GM23338 (cell line): ENCODE measurements around the gene SYNPR. TPM values are rescaled to one million over a fixed set of nuclear protein-coding genes. Genes with fewer than 3 reads are reported as not detected.

Experiments
- ATAC-seq: fragments of 200-7000 bp; cut with Tn5 transposase; 3 replicates; pipeline ENCODE4 v1.9.1; 2020
- DNase-seq: peaks from one replicate; pipeline ENCODE4 v3.0.0-alpha.2; 2015; ENCODE audit warnings: low spot score
- H2AFZ ChIP-seq: fragments of 200-600 bp; sonication (generic); 2 replicates; pipeline ENCODE4 v1.8.0; 2016; ENCODE audit warnings: antibody characterized with exemption, mild to moderate bottlenecking, moderate library complexity
- H3F3A ChIP-seq: fragments of 200-600 bp; sonication (generic); replicated peaks from 2 replicates; pipeline ENCODE4 v1.8.0; 2017; ENCODE audit warnings: antibody characterized with exemption, mixed run types, low read depth
- H3K27ac ChIP-seq: fragments of 200-600 bp; sonication (generic); 2 replicates; pipeline ENCODE4 v1.6.1; 2016; ENCODE audit warnings: low read depth
- H3K27me3 ChIP-seq: fragments of 200-600 bp; sonication (generic); 2 replicates; pipeline ENCODE4 v1.8.0; 2016; ENCODE audit warnings: mild to moderate bottlenecking, mixed run types, moderate library complexity; ENCODE audit not compliant: insufficient read depth
- H3K36me3 ChIP-seq: fragments of 200-600 bp; sonication (generic); 2 replicates; pipeline ENCODE4 v1.8.0; 2016; ENCODE audit warnings: mild to moderate bottlenecking; ENCODE audit not compliant: insufficient read depth
- H3K4me1 ChIP-seq: fragments of 200-600 bp; sonication (generic); 2 replicates; pipeline ENCODE4 v1.8.0; 2016; ENCODE audit warnings: mild to moderate bottlenecking, moderate library complexity; ENCODE audit not compliant: insufficient read depth
- H3K4me2 ChIP-seq: fragments of 200-600 bp; sonication (generic); 2 replicates; pipeline ENCODE4 v1.7.1; 2017; ENCODE audit warnings: mixed run types
- H3K4me3 ChIP-seq: fragments of 200-600 bp; sonication (generic); 2 replicates; pipeline ENCODE4 v1.6.1; 2016; ENCODE audit warnings: mixed run types
- H3K79me2 ChIP-seq: fragments of 200-600 bp; sonication (generic); replicated peaks from 2 replicates; pipeline ENCODE4 v1.8.0; 2017; ENCODE audit warnings: mild to moderate bottlenecking; ENCODE audit not compliant: insufficient read depth
- H3K9me2 ChIP-seq: fragments of 200-600 bp; sonication (generic); 2 replicates; pipeline ENCODE4 v1.8.0; 2017; ENCODE audit not compliant: insufficient read depth
- H4K20me1 ChIP-seq: fragments of 200-600 bp; sonication (generic); replicated peaks from 2 replicates; pipeline ENCODE4 v1.8.0; 2017; ENCODE audit warnings: mild to moderate bottlenecking; ENCODE audit not compliant: insufficient read depth
- H3K27ac Mint-ChIP-seq: 2 replicates; pipeline ENCODE4 v1.8.0; 2020; ENCODE audit warnings: inconsistent platforms, mild to moderate bottlenecking, moderate library complexity, mixed read lengths
- H3K27me3 Mint-ChIP-seq: 3 replicates; pipeline ENCODE4 v1.8.0; 2022; ENCODE audit warnings: low read depth, mild to moderate bottlenecking, moderate library complexity, mixed read lengths, inconsistent platforms; ENCODE audit not compliant: insufficient read depth, poor library complexity
- H3K36me3 Mint-ChIP-seq: 3 replicates; pipeline ENCODE4 v1.8.0; 2021; ENCODE audit warnings: low read depth, mild to moderate bottlenecking, inconsistent platforms, moderate library complexity, mixed read lengths
- H3K4me1 Mint-ChIP-seq: 3 replicates; pipeline ENCODE4 v1.8.0; 2020; ENCODE audit warnings: mild to moderate bottlenecking, inconsistent platforms, mixed read lengths
- H3K4me3 Mint-ChIP-seq: 3 replicates; pipeline ENCODE4 v1.8.0; 2021; ENCODE audit warnings: moderate library complexity, mild to moderate bottlenecking, inconsistent platforms, mixed read lengths
- H3K9me3 Mint-ChIP-seq: 3 replicates; pipeline ENCODE4 v1.8.0; 2020; ENCODE audit warnings: moderate library complexity, mild to moderate bottlenecking, inconsistent platforms, mixed read lengths
- CREB1 ChIP-seq: fragments of 250-450 bp; sonication (Bioruptor Pico); IDR thresholded peaks from 2 replicates; pipeline ENCODE4 v1.5.0; 2020; ENCODE audit warnings: low read depth, mild to moderate bottlenecking, moderate library complexity
- CTCF ChIP-seq, 2 experiments: fragments of 200-600 bp in 1 of 2; sonication (generic) in 1 of 2; conservative IDR thresholded peaks; 2 replicates each; pipeline versions ENCODE4 v1.5.1 to v1.6.1; 2016 to 2017; ENCODE audit warnings: antibody characterized with exemption in 2 of 2, low read depth in 2 of 2, mild to moderate bottlenecking in 2 of 2, moderate library complexity in 1 of 2
- ETS1 ChIP-seq: IDR thresholded peaks from 2 replicates; pipeline ENCODE4 v1.6.1; 2016; ENCODE audit warnings: antibody characterized with exemption
- EZH2 ChIP-seq: fragments of 200-600 bp; sonication (generic); IDR thresholded peaks from one replicate; pipeline ENCODE4 v1.8.0; 2017; ENCODE audit warnings: antibody characterized with exemption, mild to moderate bottlenecking, low read depth; ENCODE audit not compliant: unreplicated experiment
- EZH2phosphoT487 ChIP-seq: fragments of 200-600 bp; sonication (generic); IDR thresholded peaks from one replicate; pipeline ENCODE4 v1.8.1; 2018; ENCODE audit warnings: antibody characterized with exemption; ENCODE audit not compliant: unreplicated experiment
- JUNB ChIP-seq: IDR thresholded peaks from one replicate; pipeline ENCODE4 v1.6.1; 2016; ENCODE audit warnings: antibody characterized with exemption; ENCODE audit not compliant: unreplicated experiment
- NANOG ChIP-seq: IDR thresholded peaks from 2 replicates; pipeline ENCODE4 v1.6.1; 2016; ENCODE audit warnings: antibody characterized with exemption, borderline replicate concordance
- POLR2AphosphoS5 ChIP-seq: IDR thresholded peaks from 2 replicates; pipeline ENCODE4 v1.6.1; 2016; ENCODE audit warnings: antibody characterized with exemption, low read depth
- STAT1 ChIP-seq: IDR thresholded peaks from one replicate; pipeline ENCODE4 v1.6.1; 2016; ENCODE audit warnings: antibody characterized with exemption; ENCODE audit not compliant: unreplicated experiment
- ZNF114 ChIP-seq: fragments of 250-450 bp; sonication (Bioruptor Pico); IDR thresholded peaks from 2 replicates; pipeline ENCODE4 v1.5.0; 2020; ENCODE audit warnings: mild to moderate bottlenecking, moderate library complexity
- ZNF331 ChIP-seq: fragments of 250-450 bp; sonication (Bioruptor Pico); IDR thresholded peaks from 2 replicates; pipeline ENCODE4 v1.5.0; 2020; ENCODE audit warnings: low read depth, mild to moderate bottlenecking, moderate library complexity
- polyA plus RNA-seq: library from polyadenylated mRNA; unstranded; fragments of >200 nt; fragmentation: Nextera tagmentation; extraction: Ambion mirVana; gene quantifications from 2 replicates; pipeline ENCODE4 v1.2.1, GENCODE V29; 2016
- total RNA-seq: library from RNA; depleted of rRNA; stranded (reverse); fragments of >200 nt; shearing (Covaris generic); gene quantifications from 2 replicates; pipeline ENCODE4 v1.2.3, GENCODE V29; 2014
- TF ChIP-seq, protein P1 (sequence below): IDR thresholded peaks from one replicate; pipeline ENCODE4 v1.6.1; 2018; ENCODE audit warnings: antibody characterized with exemption; ENCODE audit not compliant: unreplicated experiment
- TF ChIP-seq, protein P2 (sequence below): fragments of 250-450 bp; sonication (Bioruptor Pico); IDR thresholded peaks from 2 replicates; pipeline ENCODE4 v1.5.0; 2020; ENCODE audit warnings: mild to moderate bottlenecking, moderate library complexity

Gene SYNPR
- total and polyA plus RNA-seq, 2 experiments from 2014 or later, result 0.38 to 0.55 TPM

DNA sequence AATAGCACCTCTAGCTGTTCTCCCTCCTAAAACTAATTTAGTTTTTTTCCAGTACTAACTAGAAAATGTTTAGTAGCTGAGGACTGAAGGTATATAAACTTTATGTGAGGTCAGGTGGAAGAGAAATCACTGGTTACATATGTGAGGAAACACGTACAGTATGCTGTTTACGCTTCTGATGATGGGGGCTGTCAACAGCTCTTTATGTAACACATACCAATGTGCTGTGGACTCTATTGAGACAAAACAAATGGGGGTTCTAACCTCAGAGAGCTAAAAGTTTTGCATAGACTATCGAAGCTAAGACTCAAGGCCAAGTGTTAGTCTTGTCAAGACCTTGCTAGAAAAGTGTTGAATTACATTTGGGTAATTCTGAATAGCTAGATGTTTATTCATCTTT, 107.5 kb downstream of the SYNPR start:
- Histone ChIP-seq H3K79me2 (no peaks in the 10 kb centered on the region), H3K9me2 (no peaks in the 10 kb centered on the region), H3K27ac (no peak overlapping the region), H3K4me3 (no peak overlapping the region), H3K27me3 (no peaks in the 10 kb centered on the region), H3F3A (no peaks in the 10 kb centered on the region), H4K20me1 (no peaks in the 10 kb centered on the region), H3K4me1 (peaks cover 6% of the 10 kb centered on the region; the same call in 1 of the 2 replicates), H2AFZ (no peak overlapping the region), H3K36me3 (no peaks in the 10 kb centered on the region), H3K4me2 (no peak overlapping the region)
- Mint-ChIP-seq H3K4me3 (no peak overlapping the region), H3K36me3 (no peaks in the 10 kb centered on the region), H3K4me1 (peaks cover 8% of the 10 kb centered on the region), H3K27ac (no peak overlapping the region), H3K27me3 (peaks cover 1% of the 10 kb centered on the region), H3K9me3 (no peaks in the 10 kb centered on the region)
- TF ChIP-seq JUNB, result no peak
- no peak for TF ChIP-seq EZH2phosphoT487
- no peak for TF ChIP-seq EZH2
- no peak for TF ChIP-seq CREB1 (CRISPR knock-in tag)
- TF ChIP-seq, protein P1, sequence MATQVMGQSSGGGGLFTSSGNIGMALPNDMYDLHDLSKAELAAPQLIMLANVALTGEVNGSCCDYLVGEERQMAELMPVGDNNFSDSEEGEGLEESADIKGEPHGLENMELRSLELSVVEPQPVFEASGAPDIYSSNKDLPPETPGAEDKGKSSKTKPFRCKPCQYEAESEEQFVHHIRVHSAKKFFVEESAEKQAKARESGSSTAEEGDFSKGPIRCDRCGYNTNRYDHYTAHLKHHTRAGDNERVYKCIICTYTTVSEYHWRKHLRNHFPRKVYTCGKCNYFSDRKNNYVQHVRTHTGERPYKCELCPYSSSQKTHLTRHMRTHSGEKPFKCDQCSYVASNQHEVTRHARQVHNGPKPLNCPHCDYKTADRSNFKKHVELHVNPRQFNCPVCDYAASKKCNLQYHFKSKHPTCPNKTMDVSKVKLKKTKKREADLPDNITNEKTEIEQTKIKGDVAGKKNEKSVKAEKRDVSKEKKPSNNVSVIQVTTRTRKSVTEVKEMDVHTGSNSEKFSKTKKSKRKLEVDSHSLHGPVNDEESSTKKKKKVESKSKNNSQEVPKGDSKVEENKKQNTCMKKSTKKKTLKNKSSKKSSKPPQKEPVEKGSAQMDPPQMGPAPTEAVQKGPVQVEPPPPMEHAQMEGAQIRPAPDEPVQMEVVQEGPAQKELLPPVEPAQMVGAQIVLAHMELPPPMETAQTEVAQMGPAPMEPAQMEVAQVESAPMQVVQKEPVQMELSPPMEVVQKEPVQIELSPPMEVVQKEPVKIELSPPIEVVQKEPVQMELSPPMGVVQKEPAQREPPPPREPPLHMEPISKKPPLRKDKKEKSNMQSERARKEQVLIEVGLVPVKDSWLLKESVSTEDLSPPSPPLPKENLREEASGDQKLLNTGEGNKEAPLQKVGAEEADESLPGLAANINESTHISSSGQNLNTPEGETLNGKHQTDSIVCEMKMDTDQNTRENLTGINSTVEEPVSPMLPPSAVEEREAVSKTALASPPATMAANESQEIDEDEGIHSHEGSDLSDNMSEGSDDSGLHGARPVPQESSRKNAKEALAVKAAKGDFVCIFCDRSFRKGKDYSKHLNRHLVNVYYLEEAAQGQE, result no peak
- TF ChIP-seq ZNF331 (CRISPR knock-in tag), result no peak
- TF ChIP-seq NANOG, result no peak
- no peak for TF ChIP-seq CTCF (conservative IDR thresholded peaks at IDR 0.05; ENCODE audit: low read depth in 2 of 2)
- no peak for TF ChIP-seq STAT1
- TF ChIP-seq ETS1, result no peak
- TF ChIP-seq POLR2AphosphoS5, result no peak
- no peak for TF ChIP-seq ZNF114
- TF ChIP-seq, protein P2, sequence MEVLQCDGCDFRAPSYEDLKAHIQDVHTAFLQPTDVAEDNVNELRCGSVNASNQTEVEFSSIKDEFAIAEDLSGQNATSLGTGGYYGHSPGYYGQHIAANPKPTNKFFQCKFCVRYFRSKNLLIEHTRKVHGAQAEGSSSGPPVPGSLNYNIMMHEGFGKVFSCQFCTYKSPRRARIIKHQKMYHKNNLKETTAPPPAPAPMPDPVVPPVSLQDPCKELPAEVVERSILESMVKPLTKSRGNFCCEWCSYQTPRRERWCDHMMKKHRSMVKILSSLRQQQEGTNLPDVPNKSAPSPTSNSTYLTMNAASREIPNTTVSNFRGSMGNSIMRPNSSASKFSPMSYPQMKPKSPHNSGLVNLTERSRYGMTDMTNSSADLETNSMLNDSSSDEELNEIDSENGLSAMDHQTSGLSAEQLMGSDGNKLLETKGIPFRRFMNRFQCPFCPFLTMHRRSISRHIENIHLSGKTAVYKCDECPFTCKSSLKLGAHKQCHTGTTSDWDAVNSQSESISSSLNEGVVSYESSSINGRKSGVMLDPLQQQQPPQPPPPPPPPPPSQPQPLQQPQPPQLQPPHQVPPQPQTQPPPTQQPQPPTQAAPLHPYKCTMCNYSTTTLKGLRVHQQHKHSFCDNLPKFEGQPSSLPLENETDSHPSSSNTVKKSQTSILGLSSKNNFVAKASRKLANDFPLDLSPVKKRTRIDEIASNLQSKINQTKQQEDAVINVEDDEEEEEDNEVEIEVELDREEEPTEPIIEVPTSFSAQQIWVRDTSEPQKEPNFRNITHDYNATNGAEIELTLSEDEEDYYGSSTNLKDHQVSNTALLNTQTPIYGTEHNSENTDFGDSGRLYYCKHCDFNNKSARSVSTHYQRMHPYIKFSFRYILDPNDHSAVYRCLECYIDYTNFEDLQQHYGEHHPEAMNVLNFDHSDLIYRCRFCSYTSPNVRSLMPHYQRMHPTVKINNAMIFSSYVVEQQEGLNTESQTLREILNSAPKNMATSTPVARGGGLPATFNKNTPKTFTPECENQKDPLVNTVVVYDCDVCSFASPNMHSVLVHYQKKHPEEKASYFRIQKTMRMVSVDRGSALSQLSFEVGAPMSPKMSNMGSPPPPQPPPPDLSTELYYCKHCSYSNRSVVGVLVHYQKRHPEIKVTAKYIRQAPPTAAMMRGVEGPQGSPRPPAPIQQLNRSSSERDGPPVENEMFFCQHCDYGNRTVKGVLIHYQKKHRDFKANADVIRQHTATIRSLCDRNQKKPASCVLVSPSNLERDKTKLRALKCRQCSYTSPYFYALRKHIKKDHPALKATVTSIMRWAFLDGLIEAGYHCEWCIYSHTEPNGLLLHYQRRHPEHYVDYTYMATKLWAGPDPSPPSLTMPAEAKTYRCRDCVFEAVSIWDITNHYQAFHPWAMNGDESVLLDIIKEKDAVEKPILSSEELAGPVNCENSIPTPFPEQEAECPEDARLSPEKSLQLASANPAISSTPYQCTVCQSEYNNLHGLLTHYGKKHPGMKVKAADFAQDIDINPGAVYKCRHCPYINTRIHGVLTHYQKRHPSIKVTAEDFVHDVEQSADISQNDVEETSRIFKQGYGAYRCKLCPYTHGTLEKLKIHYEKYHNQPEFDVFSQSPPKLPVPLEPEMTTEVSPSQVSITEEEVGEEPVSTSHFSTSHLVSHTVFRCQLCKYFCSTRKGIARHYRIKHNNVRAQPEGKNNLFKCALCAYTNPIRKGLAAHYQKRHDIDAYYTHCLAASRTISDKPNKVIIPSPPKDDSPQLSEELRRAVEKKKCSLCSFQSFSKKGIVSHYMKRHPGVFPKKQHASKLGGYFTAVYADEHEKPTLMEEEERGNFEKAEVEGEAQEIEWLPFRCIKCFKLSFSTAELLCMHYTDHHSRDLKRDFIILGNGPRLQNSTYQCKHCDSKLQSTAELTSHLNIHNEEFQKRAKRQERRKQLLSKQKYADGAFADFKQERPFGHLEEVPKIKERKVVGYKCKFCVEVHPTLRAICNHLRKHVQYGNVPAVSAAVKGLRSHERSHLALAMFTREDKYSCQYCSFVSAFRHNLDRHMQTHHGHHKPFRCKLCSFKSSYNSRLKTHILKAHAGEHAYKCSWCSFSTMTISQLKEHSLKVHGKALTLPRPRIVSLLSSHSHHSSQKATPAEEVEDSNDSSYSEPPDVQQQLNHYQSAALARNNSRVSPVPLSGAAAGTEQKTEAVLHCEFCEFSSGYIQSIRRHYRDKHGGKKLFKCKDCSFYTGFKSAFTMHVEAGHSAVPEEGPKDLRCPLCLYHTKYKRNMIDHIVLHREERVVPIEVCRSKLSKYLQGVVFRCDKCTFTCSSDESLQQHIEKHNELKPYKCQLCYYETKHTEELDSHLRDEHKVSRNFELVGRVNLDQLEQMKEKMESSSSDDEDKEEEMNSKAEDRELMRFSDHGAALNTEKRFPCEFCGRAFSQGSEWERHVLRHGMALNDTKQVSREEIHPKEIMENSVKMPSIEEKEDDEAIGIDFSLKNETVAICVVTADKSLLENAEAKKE (CRISPR knock-in tag), result no peak
- ATAC-seq, result no peak
- no peak for DNase-seq
